Erythroblast (primary cell): Measurements from ENCODE around the gene AOPEP.

Source experiments
- DNase-seq, 2 experiments: peaks; one replicate each; lab custom pipeline; 2025; lab: John Stamatoyannopoulos, UW
- GATA1 ChIP-seq: IDR thresholded peaks from 2 replicates; pipeline ENCODE4 v1.6.1; 2011; ENCODE audit warnings: low read depth, mild to moderate bottlenecking, control low read depth, low read length, moderate library complexity
- POLR2A ChIP-seq: IDR thresholded peaks from 2 replicates; pipeline ENCODE4 v1.6.1; 2011; ENCODE audit warnings: mild to moderate bottlenecking, low read length

The AOPEP gene

GRCh38 chr9:94979904-94980507 is 253.5 kb downstream of the AOPEP start:
- TF ChIP-seq GATA1 (no peak), POLR2A (no peak)
- no peak for DNase-seq

- TF ChIP-seq GATA1 (no peak), POLR2A (no peak)
- no peak for DNase-seq
These were observed 254.6 kb downstream of the AOPEP start for GRCh38 chr9:94980947-94981722.

GRCh38 chr9:94981723-94982090 is 255.2 kb downstream of the AOPEP start:
- no peak for DNase-seq
- TF ChIP-seq GATA1 = no peak

DNA sequence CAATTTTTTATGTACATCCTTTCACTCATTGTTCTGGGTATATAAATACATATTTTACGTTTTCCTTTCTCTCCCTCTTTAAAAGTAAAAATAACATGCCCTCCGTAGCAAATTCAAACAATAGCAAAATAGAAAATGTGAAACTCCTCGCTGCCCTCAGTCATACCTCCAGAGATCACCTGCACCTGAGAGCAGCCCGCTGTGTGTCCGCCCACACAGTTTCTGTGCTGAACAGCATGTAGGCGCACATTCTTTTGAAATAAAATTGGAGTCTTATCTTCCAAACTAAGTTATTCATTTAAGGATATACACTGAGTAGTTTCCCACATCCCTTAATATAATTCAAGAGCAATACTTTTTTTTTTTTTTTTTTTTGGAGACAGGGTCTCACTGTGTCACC is 255.7 kb downstream of the AOPEP start:
- TF ChIP-seq GATA1 = no peak
- TF ChIP-seq POLR2A = no peak
- DNase-seq = no peak

GRCh38 chr9:94983552-94983951 is 257.1 kb downstream of the AOPEP start:
- no peak for DNase-seq
- no peak for TF ChIP-seq GATA1

- no peak for DNase-seq
- TF ChIP-seq POLR2A = no peak
- no peak for TF ChIP-seq GATA1
These were observed 258.5 kb downstream of the AOPEP start for GRCh38 chr9:94984891-94985476.

- TF ChIP-seq POLR2A (no peak), GATA1 (no peak)
- DNase-seq = no peak
These were observed 259.1 kb downstream of the AOPEP start for GRCh38 chr9:94985649-94986048.

DNA sequence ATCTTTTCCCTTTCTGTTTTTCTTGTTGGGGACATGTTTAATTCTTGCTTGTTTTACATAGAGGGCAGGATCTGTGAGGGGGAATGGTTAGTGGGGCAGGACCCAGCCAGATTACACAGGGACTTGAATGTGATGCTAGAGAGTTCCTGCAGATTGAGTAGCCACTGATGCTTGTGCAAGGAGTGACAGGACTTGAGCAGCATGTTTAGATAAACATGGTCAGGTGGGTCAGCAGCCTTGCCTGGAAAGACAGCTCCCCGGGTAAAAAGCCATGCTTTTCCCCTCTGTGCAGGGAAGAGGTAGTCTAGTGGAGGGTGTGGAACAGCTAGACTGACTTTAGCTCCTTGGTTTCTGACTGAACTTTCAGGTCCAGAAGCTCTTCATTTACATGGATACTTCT is 261.2 kb downstream of the AOPEP start:
- TF ChIP-seq POLR2A (no peak), GATA1 (no peak)
- DNase-seq = no peak

- TF ChIP-seq GATA1 (no peak), POLR2A (no peak)
- DNase-seq = no peak
These were observed 264.5 kb downstream of the AOPEP start for GRCh38 chr9:94990897-94991561.

DNA sequence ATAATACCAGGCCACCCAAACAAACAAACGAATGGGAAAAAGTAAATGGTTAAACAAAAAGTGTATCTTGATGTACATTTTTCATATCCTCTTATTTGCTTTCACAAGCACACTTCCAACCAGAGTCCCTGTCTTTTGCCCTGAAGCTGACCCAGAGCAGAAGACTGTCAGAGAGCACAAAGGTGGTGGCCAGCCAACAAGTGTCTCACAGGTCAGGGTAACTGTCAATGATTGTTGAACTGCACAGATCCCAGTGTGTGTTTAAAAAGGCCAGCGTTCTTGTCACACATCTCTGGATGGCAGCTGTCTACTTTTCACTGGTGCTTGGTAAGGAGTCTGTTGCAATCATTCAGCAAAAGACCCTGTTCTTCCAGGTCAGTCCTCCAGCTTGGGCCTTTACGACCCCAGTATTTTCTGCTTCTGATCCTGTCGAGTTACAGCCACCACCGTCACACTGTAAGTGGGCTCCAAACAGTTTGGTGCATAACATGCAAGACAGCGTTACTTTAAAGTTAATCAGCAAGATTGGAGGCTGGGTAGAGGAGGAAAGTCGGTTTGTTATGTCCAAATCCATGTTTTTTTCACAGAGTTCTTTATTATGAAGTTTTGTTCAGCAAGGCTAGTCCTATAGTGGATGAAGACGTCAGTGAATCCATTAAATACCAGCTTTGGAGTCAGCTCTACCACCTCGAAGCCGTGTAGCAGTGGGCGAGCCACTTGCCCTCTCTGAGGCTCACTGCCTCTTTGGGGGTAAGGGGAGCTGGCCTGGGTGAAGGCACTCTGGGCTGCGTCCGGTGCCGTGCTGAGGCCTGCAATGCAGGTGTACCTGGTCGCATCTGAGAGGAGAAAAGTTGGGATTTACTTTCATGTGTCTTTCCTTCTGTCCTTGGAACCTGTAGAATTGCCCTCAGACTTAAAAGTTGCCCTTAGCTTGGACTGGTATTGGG is 265.7 kb downstream of the AOPEP start:
- no peak for TF ChIP-seq GATA1
- no peak for TF ChIP-seq POLR2A
- no peak for DNase-seq

GRCh38 chr9:94993160-94993820 is 266.8 kb downstream of the AOPEP start:
- DNase-seq = no peak

GRCh38 chr9:94993821-94994165 is 267.3 kb downstream of the AOPEP start:
- no peak for DNase-seq
- no peak for TF ChIP-seq POLR2A
- no peak for TF ChIP-seq GATA1

More at GRCh38 chr9:94993160-94993820, 266.8 kb downstream of the AOPEP start:
- TF ChIP-seq GATA1 (no peak), POLR2A (no peak)
